ENCODE results near the gene TMEM52. TPM values are rescaled to one million over a fixed set of nuclear protein-coding genes. Genes with fewer than 3 reads are reported as not detected.

The TMEM52 gene
- 3.6 and 5.8 TPM in 2 replicates for total RNA-seq
- 5.3 and 5.8 TPM in 2 replicates for polyA plus RNA-seq

GRCh38 chr1:1918901-1919303 lies at the start of gene TMEM52:
TMEM52 (minus strand) TSS chr1:1919279; CDS start chr1:1919265, 14 bp downstream.
- H3K4me2 ChIP-seq, result peak within 1 kb of the TSS; percentile 87
- H3K9me3 ChIP-seq (ENCODE audit: low read depth), result no peaks in the 10 kb centered on the region
- no peak within 1 kb of the TSS for H3K4me3 ChIP-seq
- peaks cover 16% of the 10 kb centered on the region for H3K4me1 ChIP-seq (ENCODE audit: insufficient read depth)
- no peaks in the 10 kb centered on the region for H3K36me3 ChIP-seq (replicated peaks; ENCODE audit: insufficient read depth, low read depth)
- TF ChIP-seq EZH2 (IDR thresholded peaks at IDR 0.05; ENCODE audit: borderline replicate concordance) (no peak), CTCF (IDR thresholded peaks at IDR 0.05; ENCODE audit: poor library complexity) (no peak), EZH2phosphoT487 (IDR thresholded peaks at IDR 0.05; ENCODE audit: low read depth, severe bottlenecking, unreplicated experiment) (no peak)
- no peaks in the 10 kb centered on the region for H3K27me3 ChIP-seq
- H3K9me2 ChIP-seq (replicated peaks; ENCODE audit: insufficient read depth), result no peaks in the 10 kb centered on the region
- no peak for DNase-seq (ENCODE audit: low spot score)
- WGBS (ENCODE audit: low lambda C conversion rate, missing lambda C conversion rate), result 2% methylated on average over 9 of the region's 44 CpGs
- H4K20me1 ChIP-seq (ENCODE audit: insufficient read depth, poor library complexity, severe bottlenecking), result no peaks in the 10 kb centered on the region
- H3K79me2 ChIP-seq, result no peaks in the 10 kb centered on the region
- peak within 1 kb of the TSS; percentile 35 for H2AFZ ChIP-seq
- peak within 1 kb of the TSS; percentile 67 for H3K27ac ChIP-seq

- Histone ChIP-seq H4K20me1 (ENCODE audit: insufficient read depth, poor library complexity, severe bottlenecking) (no peaks in the 10 kb centered on the region), H3K27me3 (no peaks in the 10 kb centered on the region), H3K9me3 (ENCODE audit: low read depth) (no peaks in the 10 kb centered on the region), H3K4me3 (no peak overlapping the region), H2AFZ (no peak overlapping the region), H3K4me1 (ENCODE audit: insufficient read depth) (no peaks in the 10 kb centered on the region), H3K9me2 (replicated peaks; ENCODE audit: insufficient read depth) (no peaks in the 10 kb centered on the region), H3K4me2 (no peak overlapping the region), H3K79me2 (no peaks in the 10 kb centered on the region), H3K27ac (no peak overlapping the region), H3K36me3 (replicated peaks; ENCODE audit: insufficient read depth, low read depth) (no peaks in the 10 kb centered on the region)
- DNase-seq (ENCODE audit: low spot score), result no peak
- no peak for TF ChIP-seq CTCF (IDR thresholded peaks at IDR 0.05; ENCODE audit: poor library complexity)
- TF ChIP-seq EZH2 (IDR thresholded peaks at IDR 0.05; ENCODE audit: borderline replicate concordance), result no peak
- no peak for TF ChIP-seq EZH2phosphoT487 (IDR thresholded peaks at IDR 0.05; ENCODE audit: low read depth, severe bottlenecking, unreplicated experiment)
- WGBS (ENCODE audit: low lambda C conversion rate, missing lambda C conversion rate), result 90% methylated on average over 3 of the region's 3 CpGs
These were observed 48.8 kb upstream of the TMEM52 start for GRCh38 chr1:1967879-1968278.

- no peak overlapping the region for H2AFZ ChIP-seq
- TF ChIP-seq EZH2 (IDR thresholded peaks at IDR 0.05; ENCODE audit: borderline replicate concordance) (no peak), EZH2phosphoT487 (IDR thresholded peaks at IDR 0.05; ENCODE audit: low read depth, severe bottlenecking, unreplicated experiment) (no peak), CTCF (IDR thresholded peaks at IDR 0.05; ENCODE audit: poor library complexity) (no peak)
- H3K9me3 ChIP-seq (ENCODE audit: low read depth), result no peaks in the 10 kb centered on the region
- 94% methylated on average over 12 of the region's 16 CpGs for WGBS (ENCODE audit: low lambda C conversion rate, missing lambda C conversion rate)
- no peaks in the 10 kb centered on the region for H3K4me1 ChIP-seq (ENCODE audit: insufficient read depth)
- no peak overlapping the region for H3K4me2 ChIP-seq
- no peak overlapping the region for H3K4me3 ChIP-seq
- no peaks in the 10 kb centered on the region for H3K9me2 ChIP-seq (replicated peaks; ENCODE audit: insufficient read depth)
- no peaks in the 10 kb centered on the region for H4K20me1 ChIP-seq (ENCODE audit: insufficient read depth, poor library complexity, severe bottlenecking)
- no peaks in the 10 kb centered on the region for H3K79me2 ChIP-seq
- no peak for DNase-seq (ENCODE audit: low spot score)
- H3K36me3 ChIP-seq (replicated peaks; ENCODE audit: insufficient read depth, low read depth), result no peaks in the 10 kb centered on the region
- H3K27me3 ChIP-seq, result no peaks in the 10 kb centered on the region
- H3K27ac ChIP-seq, result no peak overlapping the region
These were observed 48.1 kb upstream of the TMEM52 start for GRCh38 chr1:1967151-1967550.

Data from hepatocyte (in vitro differentiated cells).